HG03066 (cell line): ENCODE results near the gene CNIH3.
"Not testable (repeated sequence)": the region's sequence is repeated elsewhere in the genome, so short reads cannot be mapped to it uniquely, and the experiment has no call there.

Experiments
- ATAC-seq: cut with Tn5 transposase; IDR thresholded peaks from one replicate; pipeline ENCODE4 v1.9.1; 2021; ENCODE audit warnings: low read depth; ENCODE audit not compliant: unreplicated experiment

The CNIH3 gene

DNA sequence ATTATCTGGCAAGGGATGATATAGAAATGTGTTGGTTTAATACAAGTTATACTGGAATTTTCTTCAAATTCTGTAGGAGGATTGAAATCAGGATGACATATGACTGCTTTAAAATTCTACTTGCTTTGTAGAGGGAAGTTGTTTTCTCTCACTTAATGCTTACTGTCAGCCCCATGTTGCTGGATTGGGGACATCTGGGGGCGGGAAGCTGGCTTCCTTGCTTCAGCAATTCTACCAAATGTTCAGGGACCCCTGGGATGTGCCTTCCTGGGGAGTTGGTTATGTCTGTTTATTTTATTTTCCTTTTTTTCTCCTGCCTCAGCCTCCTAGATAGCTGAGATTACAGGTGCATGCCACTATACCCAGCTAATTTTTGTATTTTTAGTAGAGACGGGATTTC is 63.5 kb downstream of the CNIH3 start:
- no peak for ATAC-seq

DNA sequence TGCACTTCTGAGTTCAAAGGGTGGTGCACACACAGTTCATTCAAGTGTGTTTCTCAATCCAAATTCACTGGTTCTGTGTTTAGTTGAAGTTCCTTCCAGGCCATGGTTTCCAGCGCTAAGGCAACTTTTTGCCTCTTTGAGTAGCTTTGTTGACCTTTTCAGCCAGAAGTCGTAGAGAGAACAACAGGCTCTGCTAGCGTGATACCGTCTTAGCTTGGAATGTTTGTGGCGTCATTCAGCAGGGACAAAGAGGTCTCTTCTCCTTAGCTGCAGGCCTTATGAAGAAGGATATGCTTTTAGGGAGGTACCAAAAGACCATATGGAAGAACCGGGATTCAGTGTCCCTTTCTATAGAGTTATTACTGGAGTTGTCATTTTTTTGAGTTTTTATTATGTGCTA is 65.7 kb downstream of the CNIH3 start:
- no peak for ATAC-seq

DNA sequence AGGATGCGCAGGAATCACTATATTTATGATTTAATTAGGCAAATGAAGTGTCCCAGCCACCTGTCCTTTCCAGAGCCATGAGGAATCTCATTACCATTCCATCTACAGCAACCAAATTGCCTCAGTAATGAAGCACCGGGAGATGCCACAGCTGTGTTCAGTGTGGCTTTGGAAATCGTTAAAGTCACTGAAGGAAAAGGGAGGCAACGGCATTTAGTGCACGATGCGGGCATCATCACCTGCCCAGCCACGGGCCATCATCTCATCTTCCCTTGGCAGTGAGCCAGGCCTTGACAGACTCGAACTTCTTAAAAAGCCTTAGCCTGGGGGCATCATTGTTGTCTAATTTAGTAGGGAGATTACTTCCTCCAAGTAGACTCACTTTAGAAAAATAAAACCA is 67.8 kb downstream of the CNIH3 start:
- ATAC-seq: no peak

DNA sequence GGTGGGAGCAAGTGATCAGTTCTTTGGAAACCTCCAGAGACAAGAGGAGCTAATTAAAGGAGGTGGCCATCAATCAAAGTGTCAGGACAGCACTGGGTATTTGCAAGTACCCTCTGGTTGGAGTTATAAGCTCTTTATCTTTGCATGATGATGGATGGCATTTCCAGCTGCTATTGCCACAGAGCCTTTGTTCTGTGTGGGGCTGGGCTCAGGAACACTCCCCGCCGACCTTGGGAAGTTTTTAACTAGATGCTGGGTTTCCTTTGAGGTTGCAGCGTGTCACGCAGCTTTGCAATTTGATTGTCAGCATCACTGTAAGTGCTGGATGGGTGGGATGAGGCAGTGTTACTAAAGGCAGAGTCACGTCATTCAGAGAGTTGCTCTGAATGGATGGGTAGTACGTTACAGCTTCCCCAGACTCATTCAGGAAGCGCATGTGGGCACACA is 68.9 kb downstream of the CNIH3 start:
- no peak for ATAC-seq

DNA sequence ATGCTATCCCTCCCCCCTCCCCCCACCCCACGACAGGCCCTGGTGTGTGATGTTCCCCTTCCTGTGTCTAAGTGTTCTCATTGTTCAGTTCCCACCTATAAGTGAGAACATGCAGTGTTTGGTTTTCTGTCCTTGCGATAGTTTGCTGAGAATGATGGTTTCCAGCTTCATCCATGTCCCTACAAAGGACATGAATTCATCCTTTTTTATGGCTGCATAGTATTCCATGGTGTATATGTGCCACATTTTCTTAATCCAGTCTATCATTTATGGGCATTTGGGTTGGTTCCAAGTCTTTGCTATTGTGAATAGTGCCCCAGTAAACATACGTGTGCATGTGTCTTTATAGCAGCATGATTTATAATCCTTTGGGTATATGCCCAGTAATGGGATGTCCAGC is 70.0 kb downstream of the CNIH3 start:
- not testable (repeated sequence) for ATAC-seq

DNA sequence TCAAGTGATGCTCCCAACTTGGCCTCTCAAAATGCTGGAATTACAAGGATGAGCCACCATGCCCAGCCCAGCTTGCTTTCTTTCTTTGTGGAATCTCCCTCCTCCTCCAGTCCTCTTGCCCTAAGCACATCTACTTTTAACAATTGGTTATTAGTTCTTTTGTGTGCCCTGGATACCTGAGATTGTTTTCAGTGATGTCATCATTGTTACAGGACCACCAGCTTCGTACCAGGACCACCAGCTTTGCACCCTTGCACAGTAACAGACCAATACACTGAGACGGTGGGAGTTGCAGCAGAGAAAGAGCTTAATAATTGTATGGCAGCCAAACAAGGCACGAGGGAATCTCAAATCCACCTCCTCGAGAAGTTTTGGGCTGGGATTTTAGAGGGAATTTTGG is 71.3 kb downstream of the CNIH3 start:
- ATAC-seq: no peak

DNA sequence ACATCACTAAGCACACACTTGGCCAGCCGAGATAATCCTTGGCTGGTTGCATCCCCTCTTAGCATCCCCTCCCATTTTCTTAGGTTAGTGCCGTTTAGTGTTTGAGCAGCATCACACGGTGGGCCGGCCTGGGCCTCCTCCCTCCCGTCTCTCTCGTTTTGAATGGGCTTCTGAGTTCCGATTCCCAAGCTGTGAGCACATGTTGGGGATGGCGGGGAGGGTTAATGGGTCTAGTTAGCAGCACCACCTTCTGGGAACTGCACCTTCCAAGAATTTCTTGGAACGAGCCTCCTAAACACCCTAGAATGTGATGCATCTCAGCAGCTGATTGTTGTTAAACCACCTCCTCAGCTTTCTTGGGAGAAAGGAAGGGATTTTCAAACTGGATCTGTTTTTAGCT is 73.3 kb downstream of the CNIH3 start:
- ATAC-seq: no peak

DNA sequence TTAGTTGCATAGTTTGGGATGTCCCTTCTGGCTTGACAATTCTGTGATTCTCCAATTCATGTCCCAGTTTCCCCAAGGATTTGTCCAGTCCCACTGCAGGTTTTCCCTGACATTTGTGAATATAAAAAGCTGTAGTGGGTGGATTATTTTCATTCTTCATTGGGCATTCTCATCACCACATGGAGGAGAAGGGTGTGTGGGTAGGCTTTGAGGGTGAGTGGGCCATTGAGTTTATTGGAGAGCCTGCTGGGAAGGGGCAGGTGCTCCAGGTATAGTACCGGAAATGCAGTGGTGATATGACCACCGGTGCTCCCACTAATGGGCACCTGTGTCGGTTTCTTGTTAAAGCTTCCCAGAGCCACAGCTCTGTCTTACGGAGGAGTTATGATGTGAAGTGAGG is 74.5 kb downstream of the CNIH3 start:
- no peak for ATAC-seq

DNA sequence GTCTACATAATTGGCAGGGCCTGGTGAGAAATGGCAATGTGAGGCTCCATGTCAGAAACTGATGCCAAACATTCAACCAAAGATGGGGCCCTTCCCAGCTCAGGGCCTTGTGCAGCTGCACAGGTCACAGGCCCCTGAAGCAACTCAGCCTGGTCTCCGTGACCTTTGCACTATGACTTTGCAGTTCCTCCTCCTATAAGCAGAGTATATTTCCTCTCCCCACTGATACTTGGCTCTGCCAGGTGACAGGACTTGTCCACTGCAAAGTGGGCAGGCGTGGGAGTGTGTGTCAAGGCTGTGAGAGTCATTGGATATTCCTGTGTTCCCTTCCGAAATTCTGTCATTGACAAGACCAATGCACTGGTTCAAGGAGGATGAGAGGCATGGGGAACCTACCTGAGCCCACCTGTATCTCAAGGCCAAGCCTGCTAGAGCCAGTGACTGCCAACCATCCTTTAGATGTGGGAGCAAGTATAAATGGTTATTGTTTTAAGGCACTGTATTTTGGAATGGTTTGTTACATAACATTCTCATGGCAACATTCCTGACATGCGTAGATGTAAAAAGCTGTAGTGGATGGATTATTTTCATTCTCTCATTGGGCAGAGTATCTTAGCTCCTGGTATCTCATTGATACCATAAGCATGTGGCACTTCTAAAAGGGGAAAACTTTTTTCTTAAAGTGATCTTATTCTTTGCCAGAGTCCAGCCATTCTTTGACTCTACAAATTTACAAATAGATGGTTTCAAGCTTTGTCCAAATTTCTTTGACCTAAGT is 75.2 kb downstream of the CNIH3 start:
- no peak for ATAC-seq

DNA sequence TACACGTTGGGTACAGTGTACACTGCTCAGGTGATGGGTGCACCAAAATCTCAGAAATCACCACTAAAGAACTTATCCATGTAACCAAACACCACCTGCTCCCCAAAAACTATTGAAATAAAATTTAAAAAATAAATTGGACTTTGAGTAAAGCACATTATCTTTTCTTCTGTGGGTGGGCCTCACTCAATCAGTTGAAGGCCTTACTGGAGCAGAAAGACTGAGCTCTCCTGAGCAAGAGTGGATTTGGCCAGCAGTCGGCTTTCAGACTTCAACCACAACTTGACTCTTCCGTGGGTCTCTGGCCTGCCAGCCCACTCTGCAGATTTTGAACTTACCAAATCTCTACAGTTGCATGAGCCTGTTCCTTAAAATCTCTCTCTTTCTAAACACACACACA is 78.9 kb downstream of the CNIH3 start:
- ATAC-seq: no peak

DNA sequence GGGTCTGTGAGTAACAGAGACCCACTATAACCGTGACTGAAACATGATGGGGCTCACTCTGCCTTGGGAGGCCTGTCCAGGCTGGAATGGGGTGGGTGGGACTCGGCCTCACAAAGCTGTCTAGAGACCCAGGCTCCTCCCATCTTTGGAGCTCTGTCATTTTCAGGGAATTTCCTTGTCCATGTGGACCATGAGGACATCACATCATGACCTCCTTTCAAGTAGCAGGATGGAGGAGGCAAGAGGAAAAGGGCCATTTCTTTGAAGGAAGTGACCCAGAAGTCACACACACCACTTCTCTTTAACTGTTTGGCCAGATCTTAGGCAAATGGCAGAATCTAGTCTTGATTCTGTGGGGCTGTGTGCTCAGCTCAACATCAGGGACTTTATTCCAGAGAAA is 79.9 kb downstream of the CNIH3 start:
- no peak for ATAC-seq

DNA sequence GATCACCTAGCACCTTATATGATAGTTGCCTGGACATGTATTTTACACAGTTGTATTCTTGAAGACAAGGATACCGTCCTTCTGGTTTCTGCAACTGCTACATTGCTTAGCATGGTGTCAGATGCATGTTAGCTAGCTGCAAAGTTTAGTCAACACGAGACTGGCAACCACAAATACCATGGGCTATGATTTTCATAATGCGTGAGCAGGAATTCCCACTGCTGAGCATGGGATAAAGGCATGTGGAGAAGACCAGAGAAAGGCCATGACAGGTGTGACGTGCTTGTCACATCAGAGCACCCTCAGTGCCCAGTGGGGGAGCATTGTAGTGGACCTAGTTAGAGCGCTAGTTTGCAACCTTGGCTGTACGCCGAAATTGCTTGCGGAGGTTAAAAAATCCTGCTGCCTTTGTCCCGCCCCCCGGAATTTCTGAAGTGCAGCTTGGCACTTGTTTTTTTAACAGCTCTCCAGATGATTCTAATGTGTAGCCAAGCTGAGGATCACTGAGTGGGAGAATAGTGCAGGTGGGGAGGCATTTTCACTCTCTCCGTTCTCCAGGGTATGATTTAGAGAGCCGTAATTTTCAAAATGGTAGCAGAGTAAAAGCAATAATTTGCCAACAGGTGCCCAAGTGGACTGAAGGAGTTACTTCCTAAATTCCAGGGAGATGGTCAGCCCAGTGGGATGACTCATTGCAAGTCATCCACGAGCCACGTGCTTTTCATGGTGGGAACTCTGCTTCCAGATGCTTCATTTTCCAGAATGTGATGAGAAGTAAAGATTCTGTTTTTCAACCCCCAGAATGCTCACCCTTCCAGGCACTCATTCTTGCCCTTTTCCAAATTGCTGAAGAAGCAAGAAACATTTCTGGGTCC is 81.0 kb downstream of the CNIH3 start:
- no peak for ATAC-seq

DNA sequence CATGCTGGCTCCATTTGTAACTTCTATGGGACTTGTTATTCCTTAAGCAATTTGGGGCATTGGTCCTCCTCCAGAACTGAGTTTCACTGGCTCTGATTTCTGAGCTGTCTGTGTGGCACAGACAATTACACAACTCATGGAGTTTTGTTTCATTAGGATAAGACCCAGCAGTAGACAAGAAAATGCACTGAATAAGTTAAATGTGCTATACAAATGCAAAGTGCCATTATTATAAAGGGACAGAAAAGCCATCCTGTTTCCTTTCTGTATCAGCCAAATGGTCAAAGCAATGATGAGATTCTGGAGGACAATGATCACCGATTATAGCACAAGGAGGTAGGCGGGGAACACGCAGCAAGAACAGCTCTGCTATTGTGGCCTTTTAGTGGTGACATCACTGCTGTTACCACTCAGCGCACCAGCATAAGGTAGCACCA is 81.9 kb downstream of the CNIH3 start:
- no peak for ATAC-seq

DNA sequence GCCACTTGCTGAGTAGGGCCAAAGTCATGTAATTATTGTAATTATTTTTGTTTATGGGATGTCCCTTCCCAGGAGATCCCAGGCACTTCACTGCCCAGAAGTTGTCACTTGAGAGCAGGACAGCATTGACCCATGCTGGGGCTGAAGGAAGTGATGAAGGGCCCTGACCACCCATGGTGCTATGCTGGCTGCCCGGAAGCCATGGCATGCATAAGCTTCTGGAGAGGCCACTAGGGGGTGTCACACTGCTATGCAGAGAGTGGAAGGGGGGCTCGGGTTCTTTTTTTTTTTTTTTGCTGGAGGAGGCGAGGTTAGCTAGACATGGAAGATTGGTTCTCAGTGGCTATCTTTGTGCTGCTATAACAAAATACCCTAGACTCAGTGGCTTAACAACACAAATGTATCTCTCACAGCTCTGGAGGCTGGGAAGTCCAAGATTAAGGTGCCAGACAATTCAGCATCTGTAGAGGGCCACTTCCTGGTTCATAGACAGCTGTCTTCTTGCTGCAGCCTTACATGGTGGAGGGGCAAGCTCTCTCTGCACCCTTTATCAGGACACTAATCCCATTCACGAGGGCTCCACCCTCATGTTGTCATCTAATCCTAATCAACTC is 84.9 kb downstream of the CNIH3 start:
- peak; percentile 49 for ATAC-seq

DNA sequence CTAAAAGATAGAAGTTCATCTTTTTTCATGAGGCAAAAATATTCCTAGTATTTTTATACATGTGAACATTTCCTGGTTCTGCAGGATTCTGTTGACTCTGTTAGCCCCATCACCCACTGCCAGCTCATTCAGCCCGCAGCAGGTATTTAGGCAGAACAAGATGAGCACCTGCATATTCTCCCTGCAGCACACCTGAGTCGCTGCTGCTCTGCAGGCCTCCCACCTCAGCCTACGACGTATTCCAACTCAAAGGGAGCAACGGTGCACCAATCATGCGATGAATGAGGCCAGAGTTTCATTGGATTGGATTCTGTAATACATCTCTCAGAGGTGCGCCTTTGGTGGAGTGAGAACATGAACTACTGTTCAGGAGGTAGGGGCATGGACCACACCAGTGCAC is 87.6 kb downstream of the CNIH3 start:
- ATAC-seq: no peak

DNA sequence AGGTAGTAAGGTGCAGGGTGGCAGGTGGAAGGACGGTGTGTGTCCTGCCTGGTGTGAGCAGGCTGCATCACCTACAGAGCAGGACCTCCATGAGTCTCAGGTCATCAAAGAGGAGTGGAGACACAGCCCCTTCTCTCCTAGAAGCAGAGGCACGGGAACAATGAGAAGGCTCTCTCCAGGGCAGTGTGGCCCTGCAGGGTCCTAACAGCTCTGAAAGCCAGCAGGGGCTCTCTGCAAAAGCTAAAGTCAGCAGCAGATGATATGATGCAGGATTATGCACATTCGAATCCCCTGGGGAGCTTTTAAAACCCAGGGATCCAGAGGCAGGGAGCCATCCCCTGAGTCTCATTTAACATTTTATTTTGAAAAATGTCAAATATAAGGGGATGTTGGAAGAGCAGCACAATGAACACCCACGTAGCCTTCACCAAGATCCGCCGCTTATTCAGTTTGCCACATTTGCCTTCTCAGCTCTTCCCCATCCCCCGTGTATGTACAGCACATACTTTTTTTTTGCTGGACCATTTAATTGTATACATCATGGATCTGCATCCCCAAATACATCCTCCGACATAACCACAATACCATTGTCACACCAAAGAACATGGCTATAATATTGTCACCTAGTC is 88.1 kb downstream of the CNIH3 start:
- no peak for ATAC-seq

DNA sequence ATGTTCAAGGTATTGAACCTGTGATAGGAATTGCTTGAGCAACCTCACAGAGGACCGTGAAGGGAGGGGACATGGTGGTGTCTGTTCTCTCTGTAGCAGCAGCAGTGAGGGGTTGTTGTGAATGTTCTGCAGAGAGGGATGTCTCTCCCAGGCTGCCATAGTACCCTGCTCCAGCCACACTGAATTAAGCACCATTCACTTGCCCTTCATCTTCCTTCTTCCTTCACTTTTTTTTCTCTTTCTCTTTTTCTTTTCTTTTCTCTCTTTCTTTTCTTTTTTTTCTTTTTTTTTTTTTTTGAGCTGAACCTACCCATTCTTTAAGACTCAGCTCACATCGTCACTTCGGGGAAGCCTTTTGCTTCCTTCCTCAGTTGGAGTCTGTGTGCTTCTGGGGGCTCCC is 89.5 kb downstream of the CNIH3 start:
- ATAC-seq: no peak

DNA sequence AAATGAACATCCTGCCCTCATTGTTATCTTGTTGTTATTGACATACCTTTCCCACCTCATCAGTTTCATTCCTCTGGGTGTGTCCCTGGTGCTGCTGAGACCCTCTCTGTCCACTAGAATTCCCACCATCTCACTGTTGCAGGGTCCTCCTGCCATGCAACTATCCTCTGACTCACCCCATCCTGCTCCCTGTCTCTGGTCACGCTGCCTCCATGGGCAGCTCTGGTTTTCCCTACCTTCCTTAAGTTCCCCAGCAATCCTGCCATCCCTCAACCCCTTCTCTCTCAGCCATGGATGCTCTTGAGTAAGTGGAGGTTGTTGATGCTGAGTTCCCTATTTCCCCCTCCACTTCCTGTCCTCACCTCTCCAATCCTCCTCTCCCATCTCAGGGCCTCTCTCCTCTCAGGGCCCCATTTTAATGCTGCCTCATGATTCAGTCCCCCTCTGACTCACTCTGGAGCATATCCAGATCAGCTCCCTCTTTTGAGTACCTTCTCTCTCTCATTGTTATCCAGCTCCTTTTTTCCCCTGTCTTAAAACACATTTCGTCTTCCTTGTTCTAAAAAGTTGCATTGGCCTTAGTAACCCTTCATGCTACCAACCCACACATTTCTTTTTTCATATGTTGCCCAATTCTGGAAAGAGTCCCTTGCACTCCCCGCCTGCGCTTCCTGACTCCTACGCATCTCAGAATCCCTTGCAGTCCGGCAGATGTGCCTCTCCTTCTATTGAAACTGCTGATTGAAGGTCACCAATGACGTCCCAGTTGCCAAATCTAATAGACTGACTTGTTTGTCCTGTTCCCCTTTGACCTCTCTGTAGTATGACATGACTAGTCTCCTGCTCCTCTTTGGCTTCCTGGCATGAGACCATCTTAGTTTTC is 92.0 kb downstream of the CNIH3 start:
- ATAC-seq: no peak

DNA sequence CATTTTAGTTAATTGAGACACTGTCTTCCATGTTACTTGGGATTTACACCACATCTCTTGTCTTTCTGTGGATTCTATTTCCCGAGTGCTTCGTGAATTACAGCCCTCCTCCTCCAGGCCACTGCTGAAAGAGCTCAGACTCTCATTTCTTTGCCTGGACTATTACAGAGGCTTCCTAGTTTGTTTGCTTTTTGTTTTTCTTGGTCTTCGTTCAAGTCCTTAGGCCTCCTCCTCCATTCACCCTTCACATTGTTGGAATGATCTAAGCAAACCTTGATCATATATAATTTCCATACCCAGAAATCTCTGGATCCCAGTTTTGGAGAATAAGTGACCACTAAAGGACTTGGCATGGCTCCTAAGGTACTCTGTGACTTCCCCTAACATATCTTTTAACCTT is 94.1 kb downstream of the CNIH3 start:
- no peak for ATAC-seq

DNA sequence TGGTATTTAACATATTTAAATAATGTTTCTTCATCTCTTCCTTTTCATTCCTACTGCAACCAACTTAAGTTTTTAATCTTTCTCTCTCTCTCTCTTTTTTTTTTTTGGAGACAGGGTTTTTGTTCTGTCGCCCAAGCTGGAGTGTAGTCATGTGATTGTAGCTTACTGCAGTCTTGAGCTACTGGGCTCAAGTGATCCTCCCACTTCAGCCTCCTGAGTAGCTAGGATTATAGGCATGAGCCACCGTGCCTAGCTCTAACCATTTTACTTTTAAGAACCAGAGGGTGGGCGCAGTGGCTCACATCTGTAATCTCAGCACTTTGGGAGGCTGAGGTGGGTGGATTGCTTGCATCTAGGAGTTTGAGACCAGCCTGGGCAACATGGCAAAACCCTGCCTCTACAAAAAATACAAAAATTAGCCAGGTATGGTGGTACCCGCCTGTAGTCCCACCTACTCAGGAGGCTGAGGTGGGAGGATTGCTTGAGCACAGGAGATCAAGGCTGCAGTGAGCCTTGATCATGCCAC is 95.2 kb downstream of the CNIH3 start:
- not testable (repeated sequence) for ATAC-seq
